HG03280 (cell line): Measurements from ENCODE around the gene ENC1.
A peak's percentile ranks its signal among the peaks of the same experiment; 100 is the strongest.

Experiments used
- ATAC-seq: cut with Tn5 transposase; IDR thresholded peaks from one replicate; pipeline ENCODE4 v1.9.1; 2021; ENCODE audit warnings: mild to moderate bottlenecking, moderate library complexity; ENCODE audit not compliant: unreplicated experiment

Gene ENC1

GRCh38 chr5:74659172-74659571 lies 18.6 kb upstream of the ENC1 start:
- no peak for ATAC-seq

- no peak for ATAC-seq
Observed at GRCh38 chr5:74657165-74657564, 16.6 kb upstream of the ENC1 start.

- ATAC-seq: no peak
Observed at GRCh38 chr5:74655716-74656115, 15.2 kb upstream of the ENC1 start.

DNA sequence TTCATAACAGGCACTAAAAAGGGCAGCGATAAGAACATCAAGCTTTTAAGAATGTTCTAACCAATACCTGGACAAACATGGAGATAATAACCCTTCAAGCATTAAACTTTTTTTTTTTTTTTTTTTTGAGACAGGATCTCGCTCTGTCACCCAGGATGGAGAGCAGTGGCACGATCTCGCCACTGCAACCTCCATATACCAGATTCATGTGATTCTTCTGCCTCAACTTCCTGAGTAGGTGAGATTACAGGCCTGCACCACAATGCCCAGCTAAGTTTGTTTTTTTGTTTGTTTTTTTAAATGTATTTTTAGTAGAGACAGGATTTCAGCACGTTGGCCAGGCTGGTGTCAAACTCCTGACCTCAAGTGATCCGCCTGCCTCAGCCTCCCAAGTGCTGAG lies 14.7 kb upstream of the ENC1 start:
- no peak for ATAC-seq

- no peak for ATAC-seq
Observed at GRCh38 chr5:74653991-74654390, 13.5 kb upstream of the ENC1 start.

- ATAC-seq: no peak
Observed at GRCh38 chr5:74652576-74652975, 12.0 kb upstream of the ENC1 start.

- no peak for ATAC-seq
Observed at GRCh38 chr5:74651710-74652109, 11.2 kb upstream of the ENC1 start.

DNA sequence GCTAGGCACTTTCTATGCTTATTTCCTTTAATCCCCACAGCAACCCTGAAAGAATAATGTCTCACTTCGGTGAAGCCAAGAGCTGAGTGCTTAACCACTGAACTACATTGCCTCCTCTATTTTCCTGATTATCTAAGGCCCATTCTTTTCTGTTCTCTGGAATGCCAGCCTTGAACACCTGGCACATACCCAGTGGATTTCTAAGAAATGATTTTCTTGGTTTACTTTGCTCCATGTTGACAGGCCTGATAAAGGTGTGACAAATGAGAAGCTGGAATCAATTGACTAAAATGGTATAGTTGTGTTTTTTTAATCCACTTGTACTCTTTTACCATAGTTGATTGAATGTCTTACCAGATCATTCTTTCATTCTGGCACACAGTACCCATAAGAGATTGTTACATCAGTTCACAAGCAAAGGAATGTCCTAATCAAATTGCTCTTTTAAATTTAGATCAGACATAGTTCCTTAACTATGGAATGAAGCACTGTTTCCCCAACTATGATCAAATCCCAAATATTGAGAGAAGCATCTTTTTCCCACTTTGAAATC lies 9.0 kb upstream of the ENC1 start:
- ATAC-seq: no peak

GRCh38 chr5:74648835-74649293 lies 8.3 kb upstream of the ENC1 start:
- peak; percentile 72 for ATAC-seq

DNA sequence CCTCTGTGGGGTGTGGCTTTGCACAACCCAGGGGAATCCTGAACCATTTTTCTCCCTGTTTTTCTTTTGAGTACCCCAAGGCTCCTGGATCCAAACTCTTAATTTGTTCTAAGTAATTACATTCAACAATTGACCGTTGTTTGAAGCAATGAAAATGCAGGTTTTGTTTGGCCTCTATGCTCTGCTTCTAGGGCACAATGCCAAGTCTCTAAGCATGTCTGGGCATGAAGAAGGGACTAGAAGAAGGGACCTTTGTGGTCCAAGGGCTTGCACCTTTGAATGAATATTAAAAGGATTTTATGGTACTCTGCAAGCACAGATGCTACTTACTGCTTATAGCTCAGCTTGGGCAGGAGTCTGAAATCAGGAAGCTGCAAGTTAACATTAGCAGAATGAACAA lies 6.6 kb upstream of the ENC1 start:
- no peak for ATAC-seq

- ATAC-seq: no peak
Observed at GRCh38 chr5:74643111-74643562, 2.6 kb upstream of the ENC1 start.

- no peak for ATAC-seq
Observed at GRCh38 chr5:74642543-74642863, 2.0 kb upstream of the ENC1 start.

DNA sequence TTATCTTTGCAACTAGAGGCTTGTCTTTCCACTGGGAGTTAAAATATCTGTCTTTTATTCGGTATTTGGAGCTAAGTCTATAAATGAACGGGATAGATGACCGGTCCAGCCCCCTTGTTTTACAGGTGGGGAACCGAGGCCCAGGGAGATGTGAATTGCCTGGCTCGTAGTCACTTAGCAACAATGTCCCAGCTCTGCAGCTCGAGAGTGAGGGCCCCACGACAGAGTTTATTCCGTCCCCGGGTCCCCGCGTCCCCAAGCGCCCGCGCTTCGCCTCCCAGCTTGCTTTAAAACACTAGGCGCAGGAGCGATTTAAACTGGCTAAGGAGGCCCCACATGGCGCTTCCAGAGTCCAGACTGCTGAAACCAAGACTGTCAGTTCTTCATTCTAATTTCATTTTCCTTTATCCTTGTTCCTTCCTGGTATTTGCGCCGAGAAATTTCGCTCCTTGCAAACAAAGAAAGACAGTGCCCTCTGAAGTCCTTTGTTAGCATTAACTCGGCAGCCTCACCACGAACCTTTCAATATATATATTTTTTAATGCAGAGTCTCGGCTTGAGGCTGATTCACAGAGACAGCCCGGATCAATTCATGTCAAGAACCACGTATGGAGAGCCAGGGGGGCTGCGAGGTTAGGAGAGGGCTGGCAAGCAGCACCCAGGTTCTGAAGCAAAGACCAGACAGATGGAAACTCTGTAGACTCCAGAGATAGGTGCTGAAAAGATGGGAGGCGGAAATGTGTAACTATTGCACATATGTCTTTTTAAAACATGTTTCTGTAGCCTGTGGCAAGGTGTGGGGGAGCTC lies 1.4 kb upstream of the ENC1 start:
- ATAC-seq: no peak

- peak; percentile 23 for ATAC-seq
Observed at GRCh38 chr5:74640954-74641734, 616 bp upstream of the ENC1 start.

DNA sequence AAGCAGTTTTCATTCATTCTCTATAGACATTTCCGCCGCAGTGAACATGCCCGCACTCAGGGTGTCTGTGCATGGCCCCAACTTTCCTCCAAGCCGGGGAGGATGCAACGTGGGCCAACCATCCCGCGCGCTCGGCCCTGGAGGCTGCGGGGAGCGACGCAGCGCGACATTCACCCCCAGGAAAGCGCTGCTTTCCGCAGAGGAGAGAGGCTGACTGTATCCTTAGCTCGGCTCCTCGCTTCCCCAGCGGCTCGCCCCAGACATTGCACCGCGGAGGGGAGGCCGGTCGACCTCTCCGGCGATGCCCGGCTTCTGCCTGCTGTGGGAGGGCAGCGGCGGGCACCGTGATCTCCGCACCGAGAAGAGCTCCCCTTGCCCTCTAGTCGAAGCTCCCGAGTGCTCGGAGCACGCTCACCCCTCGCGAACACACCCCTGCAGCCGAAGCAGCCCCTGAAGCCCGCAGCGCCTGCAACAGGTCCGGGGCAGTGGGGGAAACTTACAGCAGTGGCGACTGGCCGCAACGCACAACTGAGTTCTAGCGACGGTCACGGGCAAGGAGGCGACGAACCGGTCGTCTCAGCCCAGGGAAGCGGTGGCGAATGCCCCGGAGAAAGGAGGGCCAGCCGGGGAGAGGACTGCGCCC lies 600 bp downstream of the ENC1 start:
- peak; percentile 21 for ATAC-seq

GRCh38 chr5:74638970-74639806 lies 1.3 kb downstream of the ENC1 start:
- ATAC-seq: peak; percentile 23

DNA sequence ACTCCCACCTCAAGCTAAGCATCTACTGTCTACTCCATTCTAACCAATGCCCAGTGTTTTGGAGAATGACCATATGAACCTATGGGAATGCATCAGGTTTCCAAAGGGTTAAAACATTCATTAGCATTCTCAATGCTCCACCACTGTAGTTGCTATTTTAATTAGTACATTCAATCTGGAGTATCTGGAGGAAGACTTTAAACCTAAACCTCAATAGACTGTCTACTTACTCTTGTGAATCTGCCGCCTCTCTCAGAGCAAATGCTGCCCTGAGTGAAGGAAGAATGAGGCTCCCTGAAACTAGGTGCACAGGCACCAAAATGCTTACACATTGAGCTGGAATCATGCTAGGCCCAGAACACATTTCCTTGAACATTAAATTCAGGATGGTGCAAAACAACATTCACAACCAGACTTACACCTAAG lies 2.0 kb downstream of the ENC1 start:
- no peak for ATAC-seq

DNA sequence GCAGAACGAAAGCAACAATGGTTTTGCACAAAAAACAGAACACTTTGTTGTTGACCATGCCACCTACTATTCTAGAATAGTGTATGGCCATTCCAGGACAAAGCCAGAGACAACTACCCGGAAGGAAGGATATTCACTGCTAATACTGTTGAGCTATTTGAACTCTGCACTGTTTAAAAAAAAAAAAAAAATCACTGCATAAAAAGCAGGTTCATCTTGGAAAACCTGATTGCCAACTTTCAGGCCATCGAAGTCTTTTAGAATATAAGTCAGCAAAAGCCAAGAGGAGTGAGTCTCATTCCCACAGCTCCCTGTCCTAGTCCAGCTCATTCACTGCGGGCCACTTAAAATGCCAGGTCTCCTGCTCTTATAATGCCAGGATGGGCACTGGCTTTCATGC lies 4.0 kb downstream of the ENC1 start:
- no peak for ATAC-seq

GRCh38 chr5:74636149-74636548 lies 4.4 kb downstream of the ENC1 start:
- no peak for ATAC-seq

GRCh38 chr5:74634611-74635286 lies 5.8 kb downstream of the ENC1 start:
- no peak for ATAC-seq
